Neural progenitor cell (in vitro differentiated cells): Measurements from ENCODE around the gene RINT1. TPM values are rescaled to one million over a fixed set of nuclear protein-coding genes. Genes with fewer than 3 reads are reported as not detected.

Source experiments
- DNase-seq: peaks from one replicate; pipeline ENCODE4 v3.0.0-alpha.2; 2016; ENCODE audit warnings: low spot score
- H2AFZ ChIP-seq: fragments of 200-600 bp; sonication (generic); replicated peaks from 2 replicates; pipeline ENCODE4 v1.6.1; 2016; ENCODE audit warnings: antibody characterized with exemption
- H3F3A ChIP-seq: fragments of 200-600 bp; sonication (generic); 2 replicates; pipeline ENCODE4 v1.6.1; 2016; ENCODE audit warnings: antibody characterized with exemption, low read depth
- H3K27ac ChIP-seq: fragments of 200-600 bp; sonication (generic); 2 replicates; pipeline ENCODE4 v1.5.1; 2016; ENCODE audit warnings: mild to moderate bottlenecking
- H3K27me3 ChIP-seq: fragments of 200-600 bp; sonication (generic); 2 replicates; pipeline ENCODE4 v1.6.1; 2016; ENCODE audit warnings: mild to moderate bottlenecking, moderate library complexity
- H3K36me3 ChIP-seq: fragments of 200-600 bp; sonication (generic); 2 replicates; pipeline ENCODE4 v1.5.1; 2016
- H3K4me1 ChIP-seq: fragments of 200-600 bp; sonication (generic); 2 replicates; pipeline ENCODE4 v1.6.1; 2016; ENCODE audit warnings: mixed run types
- H3K4me2 ChIP-seq: fragments of 200-600 bp; sonication (generic); 2 replicates; pipeline ENCODE4 v1.6.1; 2016
- H3K4me3 ChIP-seq: fragments of 200-600 bp; sonication (generic); 2 replicates; pipeline ENCODE4 v1.5.1; 2016
- H3K79me2 ChIP-seq: fragments of 200-600 bp; sonication (generic); 2 replicates; pipeline ENCODE4 v1.6.1; 2016; ENCODE audit warnings: low read depth
- H3K9ac ChIP-seq: fragments of 200-600 bp; sonication (generic); 2 replicates; pipeline ENCODE4 v1.6.1; 2016
- H3K9me3 ChIP-seq: fragments of 200-600 bp; sonication (generic); 2 replicates; pipeline ENCODE4 v1.5.1; 2016; ENCODE audit warnings: low read depth
- H4K20me1 ChIP-seq: fragments of 200-600 bp; sonication (generic); 2 replicates; pipeline ENCODE4 v1.6.1; 2016; ENCODE audit warnings: low read depth
- H3K27ac Mint-ChIP-seq: 3 replicates; pipeline ENCODE4 v1.8.0; 2021; ENCODE audit warnings: mixed read lengths
- H3K27me3 Mint-ChIP-seq: 2 replicates; pipeline ENCODE4 v1.8.0; 2022; ENCODE audit warnings: low read depth, mild to moderate bottlenecking, inconsistent platforms, moderate library complexity, mixed read lengths; ENCODE audit not compliant: insufficient read depth
- H3K36me3 Mint-ChIP-seq: 3 replicates; pipeline ENCODE4 v1.8.0; 2021; ENCODE audit warnings: mixed read lengths
- H3K4me1 Mint-ChIP-seq: 3 replicates; pipeline ENCODE4 v1.8.0; 2021; ENCODE audit warnings: mixed read lengths
- H3K4me3 Mint-ChIP-seq: 3 replicates; pipeline ENCODE4 v1.8.0; 2021; ENCODE audit warnings: mild to moderate bottlenecking, moderate library complexity, mixed read lengths
- H3K9me3 Mint-ChIP-seq: 3 replicates; pipeline ENCODE4 v1.8.0; 2020; ENCODE audit warnings: mixed read lengths
- EZH2 ChIP-seq: fragments of 200-600 bp; sonication (generic); IDR thresholded peaks from 2 replicates; pipeline ENCODE4 v1.6.1; 2017; ENCODE audit warnings: antibody characterized with exemption, mild to moderate bottlenecking, moderate library complexity
- EZH2phosphoT487 ChIP-seq: fragments of 200-600 bp; sonication (generic); IDR thresholded peaks from 2 replicates; pipeline ENCODE4 v1.6.1; 2017; ENCODE audit warnings: antibody characterized with exemption
- total RNA-seq: library from RNA; depleted of rRNA; stranded (reverse); fragments of >200 nt; gene quantifications from 2 replicates; pipeline ENCODE4 v1.2.3, GENCODE V29; 2015; ENCODE audit warnings: low replicate concordance
- TF ChIP-seq, protein P1 (sequence below): fragments of 200-600 bp; sonication (generic); IDR thresholded peaks from 2 replicates; pipeline ENCODE4 v1.5.1; 2017; ENCODE audit warnings: antibody characterized with exemption, mild to moderate bottlenecking

RINT1 gene
- total RNA-seq, 1 donor from 2014 or later = 9.0 TPM

GRCh38 chr7:105497016-105497415, 35.0 kb upstream of the RINT1 start:
- Mint-ChIP-seq H3K4me3 (no peak overlapping the region), H3K4me1 (no peaks in the 10 kb centered on the region), H3K27me3 (no peaks in the 10 kb centered on the region), H3K36me3 (peaks cover 5% of the 10 kb centered on the region), H3K27ac (no peak overlapping the region), H3K9me3 (no peaks in the 10 kb centered on the region)
- no peak overlapping the region for H3K4me2 ChIP-seq
- H4K20me1 ChIP-seq = no peaks in the 10 kb centered on the region
- no peak overlapping the region for H3K9ac ChIP-seq
- H3K9me3 ChIP-seq = no peaks in the 10 kb centered on the region
- H2AFZ ChIP-seq = no peak overlapping the region
- no peak for DNase-seq
- no peaks in the 10 kb centered on the region for H3F3A ChIP-seq
- no peaks in the 10 kb centered on the region for H3K79me2 ChIP-seq
- H3K4me1 ChIP-seq = no peaks in the 10 kb centered on the region
- peaks cover 7% of the 10 kb centered on the region for H3K36me3 ChIP-seq
- H3K27me3 ChIP-seq = no peaks in the 10 kb centered on the region
- TF ChIP-seq, protein P1, sequence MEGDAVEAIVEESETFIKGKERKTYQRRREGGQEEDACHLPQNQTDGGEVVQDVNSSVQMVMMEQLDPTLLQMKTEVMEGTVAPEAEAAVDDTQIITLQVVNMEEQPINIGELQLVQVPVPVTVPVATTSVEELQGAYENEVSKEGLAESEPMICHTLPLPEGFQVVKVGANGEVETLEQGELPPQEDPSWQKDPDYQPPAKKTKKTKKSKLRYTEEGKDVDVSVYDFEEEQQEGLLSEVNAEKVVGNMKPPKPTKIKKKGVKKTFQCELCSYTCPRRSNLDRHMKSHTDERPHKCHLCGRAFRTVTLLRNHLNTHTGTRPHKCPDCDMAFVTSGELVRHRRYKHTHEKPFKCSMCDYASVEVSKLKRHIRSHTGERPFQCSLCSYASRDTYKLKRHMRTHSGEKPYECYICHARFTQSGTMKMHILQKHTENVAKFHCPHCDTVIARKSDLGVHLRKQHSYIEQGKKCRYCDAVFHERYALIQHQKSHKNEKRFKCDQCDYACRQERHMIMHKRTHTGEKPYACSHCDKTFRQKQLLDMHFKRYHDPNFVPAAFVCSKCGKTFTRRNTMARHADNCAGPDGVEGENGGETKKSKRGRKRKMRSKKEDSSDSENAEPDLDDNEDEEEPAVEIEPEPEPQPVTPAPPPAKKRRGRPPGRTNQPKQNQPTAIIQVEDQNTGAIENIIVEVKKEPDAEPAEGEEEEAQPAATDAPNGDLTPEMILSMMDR = no peak
- no peak for TF ChIP-seq EZH2
- no peak for TF ChIP-seq EZH2phosphoT487
- H3K27ac ChIP-seq = no peak overlapping the region
- no peak overlapping the region for H3K4me3 ChIP-seq

DNA sequence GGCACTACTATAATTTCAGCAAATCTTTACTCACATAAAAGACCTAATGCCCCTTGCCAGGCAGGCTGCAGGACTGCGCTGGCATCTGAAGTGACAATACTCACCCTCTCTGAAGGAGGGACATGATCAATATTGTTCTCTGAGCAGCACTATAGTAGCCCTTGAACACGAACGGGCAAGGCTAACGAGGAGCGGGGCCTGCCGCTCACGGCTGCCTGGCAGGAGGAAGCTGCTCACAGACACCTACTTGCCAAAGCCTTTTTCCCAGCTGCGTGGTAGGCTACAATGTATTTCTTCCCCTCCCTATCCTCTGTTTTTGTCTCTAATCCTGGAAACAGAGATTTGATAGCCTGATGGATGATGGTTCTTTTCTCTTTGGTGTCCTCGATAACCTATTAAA, 29.8 kb upstream of the RINT1 start:
- Mint-ChIP-seq H3K36me3 (peaks cover 14% of the 10 kb centered on the region), H3K27ac (no peak overlapping the region)
- H3K36me3 ChIP-seq = peaks cover 7% of the 10 kb centered on the region

GRCh38 chr7:105512415-105512814, 19.6 kb upstream of the RINT1 start:
- Mint-ChIP-seq H3K36me3 (peaks cover 22% of the 10 kb centered on the region), H3K27ac (peak overlapping the region; percentile 13), H3K4me3 (no peak overlapping the region), H3K4me1 (peaks cover 6% of the 10 kb centered on the region), H3K27me3 (peaks cover 2% of the 10 kb centered on the region), H3K9me3 (no peaks in the 10 kb centered on the region)
- no peaks in the 10 kb centered on the region for H3K4me1 ChIP-seq
- H3K4me2 ChIP-seq = no peak overlapping the region
- no peaks in the 10 kb centered on the region for H3K27me3 ChIP-seq
- peaks cover 86% of the 10 kb centered on the region for H3K79me2 ChIP-seq
- no peak for DNase-seq
- H3K9ac ChIP-seq = no peak overlapping the region
- H3K27ac ChIP-seq = no peak overlapping the region
- no peak overlapping the region for H3K4me3 ChIP-seq
- no peak overlapping the region for H2AFZ ChIP-seq
- H4K20me1 ChIP-seq = peaks cover 4% of the 10 kb centered on the region
- TF ChIP-seq EZH2 (no peak), EZH2phosphoT487 (no peak)
- TF ChIP-seq, protein P1 = no peak
- H3K9me3 ChIP-seq = no peaks in the 10 kb centered on the region
- H3F3A ChIP-seq = no peaks in the 10 kb centered on the region
- no peaks in the 10 kb centered on the region for H3K36me3 ChIP-seq

More for the DNA sequence above, 29.8 kb upstream of the RINT1 start:
- no peaks in the 10 kb centered on the region for H4K20me1 ChIP-seq
- H3K79me2 ChIP-seq = no peaks in the 10 kb centered on the region
- H2AFZ ChIP-seq = no peak overlapping the region
- Mint-ChIP-seq H3K4me3 (no peak overlapping the region), H3K27me3 (no peaks in the 10 kb centered on the region), H3K4me1 (no peaks in the 10 kb centered on the region), H3K9me3 (no peaks in the 10 kb centered on the region)
- H3K27me3 ChIP-seq = no peaks in the 10 kb centered on the region
- no peak for DNase-seq
- no peak for TF ChIP-seq EZH2phosphoT487
- TF ChIP-seq, protein P1 = no peak
- no peaks in the 10 kb centered on the region for H3K9me3 ChIP-seq
- H3K4me3 ChIP-seq = no peak overlapping the region
- peak overlapping the region; percentile 13 for H3K27ac ChIP-seq
- H3K4me2 ChIP-seq = no peak overlapping the region
- no peak overlapping the region for H3K9ac ChIP-seq
- H3K4me1 ChIP-seq = no peaks in the 10 kb centered on the region
- H3F3A ChIP-seq = no peaks in the 10 kb centered on the region
